Choroid plexus epithelial cell (primary cell): Measurements from ENCODE around the gene CHCHD6.
A peak's percentile ranks its signal among the peaks of the same experiment; 100 is the strongest.

Experiments used
- DNase-seq: peaks from one replicate; pipeline ENCODE4 v3.0.0-alpha.2; 2010; ENCODE audit warnings: low read depth
- H3K4me3 ChIP-seq: 2 replicates; pipeline ENCODE4 v1.5.1; 2011; ENCODE audit warnings: low read depth, mild to moderate bottlenecking, control low read depth, low read length, moderate library complexity
- CTCF ChIP-seq: conservative IDR thresholded peaks from 2 replicates; pipeline ENCODE4 v1.5.1; 2011; ENCODE audit warnings: low read depth, mild to moderate bottlenecking, control low read depth, inconsistent platforms, low read length, moderate library complexity

Gene CHCHD6

GRCh38 chr3:126937533-126937932, 233.5 kb downstream of the CHCHD6 start:
- H3K4me3 ChIP-seq: no peak overlapping the region
- no peak for DNase-seq
- TF ChIP-seq CTCF: no peak

- no peak for DNase-seq
- no peak for TF ChIP-seq CTCF
- H3K4me3 ChIP-seq: no peak overlapping the region
These were observed 233.9 kb downstream of the CHCHD6 start for GRCh38 chr3:126937973-126938372.

GRCh38 chr3:126938520-126939337, 234.7 kb downstream of the CHCHD6 start:
- TF ChIP-seq CTCF: no peak
- H3K4me3 ChIP-seq: no peak overlapping the region

GRCh38 chr3:126939338-126939718, 235.3 kb downstream of the CHCHD6 start:
- TF ChIP-seq CTCF: peak; percentile 40
- no peak overlapping the region for H3K4me3 ChIP-seq
- DNase-seq: no peak

More at GRCh38 chr3:126938520-126939337, 234.7 kb downstream of the CHCHD6 start:
- DNase-seq: no peak

- no peak for TF ChIP-seq CTCF
- H3K4me3 ChIP-seq: no peak overlapping the region
- no peak for DNase-seq
These were observed 235.7 kb downstream of the CHCHD6 start for GRCh38 chr3:126939733-126940132.

GRCh38 chr3:126941721-126942270, 237.8 kb downstream of the CHCHD6 start:
- no peak for DNase-seq
- no peak for TF ChIP-seq CTCF
- no peak overlapping the region for H3K4me3 ChIP-seq
